HG03175 (cell line): Measurements from ENCODE around the gene CRYBB2.
"Not testable (repeated sequence)": the region's sequence is repeated elsewhere in the genome, so short reads cannot be mapped to it uniquely, and the experiment has no call there.

Source experiments
- ATAC-seq: cut with Tn5 transposase; IDR thresholded peaks from one replicate; pipeline ENCODE4 v1.9.1; 2021; ENCODE audit warnings: mild to moderate bottlenecking, moderate library complexity; ENCODE audit not compliant: unreplicated experiment

CRYBB2 gene

DNA sequence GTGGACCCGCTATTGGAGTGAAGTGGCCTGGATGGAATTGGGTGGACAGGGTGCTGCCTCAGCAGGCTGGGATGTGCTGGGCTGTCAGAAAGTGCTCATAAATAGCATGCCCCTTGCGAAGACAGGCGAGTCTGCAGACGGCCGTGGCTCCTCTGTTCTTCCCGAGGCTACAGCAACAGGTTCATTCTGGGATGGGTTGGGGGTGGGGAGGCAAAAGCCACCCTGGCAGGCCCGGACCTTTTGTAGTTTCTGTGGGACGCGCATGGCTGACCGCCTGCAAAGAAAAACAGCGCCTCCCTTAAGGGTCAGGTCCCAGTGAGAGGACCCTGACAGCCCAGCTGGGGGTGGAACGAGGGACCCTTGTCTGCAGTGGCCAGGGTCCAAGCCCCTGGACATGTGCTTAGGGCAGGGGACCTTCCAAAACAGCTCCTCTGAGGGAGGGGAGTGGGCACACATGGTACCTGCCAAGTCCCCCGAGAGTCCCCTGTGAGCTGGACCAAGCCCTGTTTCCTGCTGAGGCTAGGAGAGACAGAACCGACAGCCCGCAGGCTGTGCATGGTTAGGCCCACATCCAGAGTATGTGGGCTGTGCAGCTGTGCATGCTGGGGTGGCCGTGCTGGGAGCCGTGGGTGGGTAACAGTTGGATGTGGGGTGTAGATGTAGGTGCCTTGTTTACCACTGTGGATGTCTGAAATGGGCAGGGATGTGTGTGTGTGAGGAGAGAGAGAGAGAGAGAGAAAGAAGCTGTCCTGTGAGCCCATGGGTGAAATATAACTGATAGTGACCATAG, 19.5 kb upstream of the CRYBB2 start, which contains the start of gene CRYBB3:
TSS of gene CRYBB3 (plus strand) at position 128 of the 790 bp plus-strand sequence. CDS start 1,539 bp downstream, outside the sequence.
- ATAC-seq, result no peak

DNA sequence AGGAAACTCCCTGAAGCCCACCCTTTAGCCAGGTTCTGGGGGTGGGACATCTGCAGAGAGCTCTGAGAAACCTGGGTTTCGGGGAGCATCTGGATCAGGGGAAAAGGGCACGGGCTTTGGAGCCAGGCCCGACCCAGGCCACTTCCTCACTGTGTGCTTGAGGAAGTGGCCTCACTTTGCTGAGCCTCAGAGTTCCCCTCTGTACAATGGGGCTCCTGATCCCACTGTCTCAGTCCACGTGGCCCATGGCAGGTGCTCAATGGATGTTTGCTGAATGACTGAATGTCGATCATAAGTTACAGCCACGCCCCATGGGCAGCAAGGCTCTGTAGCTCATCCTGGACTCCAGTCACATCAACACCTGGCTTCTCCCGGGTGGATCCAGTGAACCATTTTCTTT, 18.5 kb upstream of the CRYBB2 start:
- ATAC-seq, result no peak

GRCh38 chr22:25201557-25202273, 17.7 kb upstream of the CRYBB2 start:
- no peak for ATAC-seq

- no peak for ATAC-seq
These were observed 17.0 kb upstream of the CRYBB2 start for GRCh38 chr22:25202290-25202921.

DNA sequence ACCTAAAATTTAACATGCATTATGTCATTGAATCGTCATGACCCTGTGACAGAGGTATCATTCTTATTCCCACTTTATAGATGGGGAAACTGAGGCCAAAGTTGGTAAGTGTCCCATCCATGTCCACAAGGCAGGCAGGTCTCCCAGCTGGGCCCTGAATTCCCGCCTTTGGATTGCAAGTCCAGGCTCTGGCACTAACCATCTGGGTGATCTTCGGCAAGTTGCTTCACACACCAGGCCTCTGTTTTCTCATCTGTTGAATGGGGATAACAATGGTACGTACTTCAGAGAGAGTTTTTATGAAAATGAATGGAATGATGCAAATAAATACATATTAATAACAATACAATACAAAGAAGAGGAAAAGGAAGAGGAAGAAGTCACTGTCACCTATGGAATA, 16.4 kb upstream of the CRYBB2 start:
- ATAC-seq, result no peak

DNA sequence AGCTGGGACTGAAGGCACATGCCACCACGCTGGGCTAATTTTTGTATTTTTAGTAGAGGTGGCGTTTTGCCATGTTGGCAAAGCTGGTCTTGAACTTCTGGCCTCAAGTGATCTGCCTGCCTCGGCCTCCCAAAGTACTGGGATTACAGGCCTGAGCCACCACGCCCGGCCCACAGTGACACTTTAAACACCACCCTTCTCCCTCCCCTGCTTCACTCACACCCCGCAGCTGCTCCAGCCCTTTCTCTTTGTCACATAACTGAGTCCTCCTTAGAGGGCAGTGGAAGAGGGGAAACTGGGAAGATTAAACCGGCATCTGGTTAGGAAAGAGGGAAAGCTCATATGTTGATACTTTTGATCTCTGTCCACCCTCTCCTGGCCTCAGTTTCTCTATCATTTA, 14.9 kb upstream of the CRYBB2 start:
- ATAC-seq, result not testable (repeated sequence)

DNA sequence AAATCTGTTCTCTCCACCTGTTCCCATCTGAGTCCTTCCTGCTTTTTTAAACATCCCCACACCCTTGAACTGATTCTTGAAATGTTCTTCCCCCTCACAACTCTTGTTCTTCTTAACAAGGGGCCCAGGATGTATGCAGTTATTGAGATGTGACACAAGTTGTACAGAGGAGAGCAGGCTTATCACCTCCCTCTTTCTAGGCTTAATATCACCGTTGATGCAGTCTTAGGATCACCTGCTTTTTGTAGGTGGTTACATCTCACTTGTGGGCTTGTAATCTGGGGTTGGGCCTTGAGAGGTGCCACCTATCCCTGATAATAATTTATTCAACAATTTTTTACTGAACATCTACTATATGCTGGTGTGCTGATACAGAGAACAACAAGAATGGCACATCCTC, 13.6 kb upstream of the CRYBB2 start:
- ATAC-seq, result no peak

- no peak for ATAC-seq
These were observed 12.4 kb upstream of the CRYBB2 start for GRCh38 chr22:25206998-25207397.

DNA sequence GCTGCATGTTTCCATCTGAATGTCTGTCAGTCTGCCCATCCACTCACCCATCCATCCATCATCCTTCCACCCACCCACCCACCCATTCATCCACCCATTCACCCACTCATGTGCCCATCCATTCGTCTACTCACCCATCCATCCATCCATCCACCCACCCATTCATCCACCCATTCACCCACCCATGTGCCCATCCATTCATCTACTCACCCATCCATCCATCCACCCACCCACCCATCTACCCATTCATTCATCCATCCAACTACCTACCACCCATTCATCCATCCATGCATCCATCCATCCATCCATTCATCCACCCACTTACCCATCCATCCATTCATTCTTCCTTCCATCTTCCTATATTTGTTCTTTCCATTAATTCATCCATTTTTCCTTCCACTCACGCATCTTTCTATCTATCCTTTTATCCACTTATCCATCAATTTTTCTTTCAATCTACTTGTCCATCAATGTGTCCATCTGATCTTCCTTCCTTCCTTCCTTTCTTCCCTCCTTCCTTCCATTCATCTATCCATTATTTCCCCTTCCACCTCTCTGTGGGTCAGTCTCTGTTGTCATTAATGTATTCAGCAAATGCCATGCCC, 11.8 kb upstream of the CRYBB2 start:
- no peak for ATAC-seq

GRCh38 chr22:25208328-25208727, 11.1 kb upstream of the CRYBB2 start:
- ATAC-seq, result no peak

- ATAC-seq, result no peak
These were observed 10.5 kb upstream of the CRYBB2 start for GRCh38 chr22:25208743-25209505.

GRCh38 chr22:25210793-25211192, 8.6 kb upstream of the CRYBB2 start:
- ATAC-seq, result no peak

DNA sequence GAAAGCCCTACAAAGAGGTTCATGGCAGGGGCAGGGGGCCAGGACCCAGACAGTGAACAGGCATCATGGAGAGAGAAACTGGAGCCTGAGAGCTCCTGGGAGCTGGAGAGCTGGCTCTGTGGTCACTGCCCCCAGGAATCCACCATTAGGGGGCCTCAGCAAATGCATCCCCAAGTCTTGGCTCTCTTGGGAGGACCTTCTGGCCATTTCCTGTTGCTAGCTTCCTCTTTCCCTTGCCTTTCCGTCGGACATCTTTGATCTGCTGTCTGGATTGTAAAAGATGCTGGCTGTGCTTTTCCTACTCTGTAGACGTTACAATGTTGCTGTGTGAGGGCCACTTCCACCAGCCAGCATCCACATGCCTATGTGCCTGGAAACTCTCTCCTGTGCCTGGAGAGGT, 7.1 kb upstream of the CRYBB2 start:
- no peak for ATAC-seq

DNA sequence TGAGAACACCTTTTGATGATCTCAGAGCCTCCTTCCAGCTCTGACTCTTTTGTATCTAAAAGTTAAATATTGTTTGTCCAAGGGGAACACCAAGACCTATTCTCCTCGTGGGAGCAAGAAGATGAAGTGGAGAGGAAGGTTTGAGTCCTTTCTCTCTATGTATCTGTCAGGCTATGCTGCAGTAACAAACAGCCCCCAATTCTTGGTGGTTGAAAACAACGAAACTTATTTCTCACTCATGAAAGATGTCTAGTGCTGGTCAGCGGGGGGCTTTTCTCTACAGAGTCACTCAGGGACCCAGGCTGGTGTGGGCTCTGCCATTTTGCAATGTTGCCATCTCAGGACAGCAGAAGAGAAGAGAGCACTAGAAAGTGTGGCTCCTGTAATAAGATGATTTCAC, 6.2 kb upstream of the CRYBB2 start:
- ATAC-seq, result no peak

- ATAC-seq, result no peak
These were observed 3.2 kb upstream of the CRYBB2 start for GRCh38 chr22:25216230-25216629.

DNA sequence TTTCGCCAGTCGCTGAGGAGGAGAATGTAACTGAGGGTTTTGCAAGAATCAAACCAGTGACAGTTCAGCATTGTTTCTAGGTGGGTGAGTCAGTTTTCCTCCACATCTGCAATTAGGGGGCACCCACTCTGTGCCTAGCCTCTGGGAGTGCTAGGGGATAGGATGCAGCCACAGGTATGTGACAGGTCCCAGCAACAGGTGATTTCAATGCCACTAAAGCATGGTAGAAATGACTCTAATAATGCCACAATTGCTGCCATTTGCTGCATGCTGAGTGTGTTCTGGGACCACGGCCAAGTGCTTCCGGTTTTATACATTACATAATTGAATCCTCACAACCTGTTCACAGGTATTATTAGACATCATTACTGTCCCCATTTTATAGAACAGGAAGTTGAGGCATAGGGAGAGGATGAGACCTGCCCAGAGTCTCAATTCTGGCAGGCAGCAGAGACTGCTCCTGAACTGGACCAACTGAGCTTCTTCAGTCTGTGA, 556 bp downstream of the CRYBB2 start:
- ATAC-seq, result no peak

- ATAC-seq, result no peak
These were observed 2.4 kb downstream of the CRYBB2 start for GRCh38 chr22:25221790-25222189.

GRCh38 chr22:25223269-25223850, 3.9 kb downstream of the CRYBB2 start:
- ATAC-seq, result no peak

DNA sequence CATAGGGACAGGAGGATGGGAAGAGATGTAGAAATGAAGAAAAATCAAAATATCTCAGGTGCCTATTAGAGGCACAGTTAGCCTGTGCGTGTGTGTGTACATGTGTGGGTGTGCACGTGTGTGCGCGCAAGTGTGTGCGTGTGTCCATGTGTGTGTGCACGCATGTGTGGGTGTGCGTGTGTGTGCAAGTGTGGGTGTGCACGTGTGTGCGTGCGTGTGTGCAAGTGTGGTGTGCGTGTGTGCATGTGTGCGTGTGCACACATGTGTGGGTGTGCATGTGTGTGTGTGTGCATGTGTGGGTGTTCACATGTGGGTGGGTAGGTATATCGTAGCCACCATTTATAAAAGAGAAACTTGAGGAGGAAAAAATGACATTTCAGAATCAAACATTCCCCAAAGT, 9.4 kb downstream of the CRYBB2 start:
- no peak for ATAC-seq

GRCh38 chr22:25230760-25231159, 11.3 kb downstream of the CRYBB2 start:
- not testable (repeated sequence) for ATAC-seq
